Fibroblast of skin of left quadriceps (primary cell): ENCODE data around the gene CX3CL1.
"Not testable (repeated sequence)": the region's sequence is repeated elsewhere in the genome, so short reads cannot be mapped to it uniquely, and the experiment has no call there.

ENCODE experiments used
- DNase-seq, 2 experiments: peaks; one replicate each; pipeline ENCODE4 v3.0.0-alpha.2; 2013; ENCODE audit warnings: low read depth in 2 of 2

Gene CX3CL1

DNA sequence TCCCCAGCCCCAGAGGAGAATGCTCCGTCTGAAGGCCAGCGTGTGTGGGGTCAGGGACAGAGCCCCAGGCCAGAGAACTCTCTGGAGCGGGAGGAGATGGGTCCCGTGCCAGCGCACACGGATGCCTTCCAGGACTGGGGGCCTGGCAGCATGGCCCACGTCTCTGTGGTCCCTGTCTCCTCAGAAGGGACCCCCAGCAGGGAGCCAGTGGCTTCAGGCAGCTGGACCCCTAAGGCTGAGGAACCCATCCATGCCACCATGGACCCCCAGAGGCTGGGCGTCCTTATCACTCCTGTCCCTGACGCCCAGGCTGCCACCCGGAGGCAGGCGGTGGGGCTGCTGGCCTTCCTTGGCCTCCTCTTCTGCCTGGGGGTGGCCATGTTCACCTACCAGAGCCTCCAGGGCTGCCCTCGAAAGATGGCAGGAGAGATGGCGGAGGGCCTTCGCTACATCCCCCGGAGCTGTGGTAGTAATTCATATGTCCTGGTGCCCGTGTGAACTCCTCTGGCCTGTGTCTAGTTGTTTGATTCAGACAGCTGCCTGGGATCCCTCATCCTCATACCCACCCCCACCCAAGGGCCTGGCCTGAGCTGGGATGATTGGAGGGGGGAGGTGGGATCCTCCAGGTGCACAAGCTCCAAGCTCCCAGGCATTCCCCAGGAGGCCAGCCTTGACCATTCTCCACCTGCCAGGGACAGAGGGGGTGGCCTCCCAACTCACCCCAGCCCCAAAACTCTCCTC is 10.4 kb downstream of the CX3CL1 start:
- no peak for DNase-seq

- DNase-seq = peak; percentile 7 to 25
These were observed 11.3 kb downstream of the CX3CL1 start for GRCh38 chr16:57383276-57384247.

GRCh38 chr16:57384248-57385070 is 12.2 kb downstream of the CX3CL1 start:
- no peak for DNase-seq

DNA sequence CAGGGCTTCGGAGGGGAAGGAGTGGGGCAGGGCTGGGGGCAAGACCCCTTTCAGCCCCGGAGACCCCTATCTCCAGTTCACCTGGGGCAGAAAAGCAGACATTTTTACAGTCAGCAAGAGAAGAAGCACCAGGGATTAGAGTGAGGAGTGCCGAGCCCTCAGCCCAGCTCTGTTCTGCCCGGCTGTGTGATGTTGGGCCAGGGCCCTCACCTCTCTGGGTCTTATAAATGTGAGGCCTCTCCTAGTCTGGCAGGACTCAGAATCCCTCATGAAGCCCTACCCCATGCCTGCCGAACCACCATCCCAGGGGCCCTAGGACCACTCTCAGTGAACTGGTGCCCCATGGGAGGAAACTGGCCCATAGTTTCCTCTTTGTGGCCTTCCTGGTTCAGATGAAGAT is 12.8 kb downstream of the CX3CL1 start:
- no peak for DNase-seq

- peak; percentile 27 to 28 for DNase-seq
These were observed 14.2 kb downstream of the CX3CL1 start for GRCh38 chr16:57386381-57386951.

GRCh38 chr16:57387598-57388354 is 15.5 kb downstream of the CX3CL1 start:
- DNase-seq = no peak

DNA sequence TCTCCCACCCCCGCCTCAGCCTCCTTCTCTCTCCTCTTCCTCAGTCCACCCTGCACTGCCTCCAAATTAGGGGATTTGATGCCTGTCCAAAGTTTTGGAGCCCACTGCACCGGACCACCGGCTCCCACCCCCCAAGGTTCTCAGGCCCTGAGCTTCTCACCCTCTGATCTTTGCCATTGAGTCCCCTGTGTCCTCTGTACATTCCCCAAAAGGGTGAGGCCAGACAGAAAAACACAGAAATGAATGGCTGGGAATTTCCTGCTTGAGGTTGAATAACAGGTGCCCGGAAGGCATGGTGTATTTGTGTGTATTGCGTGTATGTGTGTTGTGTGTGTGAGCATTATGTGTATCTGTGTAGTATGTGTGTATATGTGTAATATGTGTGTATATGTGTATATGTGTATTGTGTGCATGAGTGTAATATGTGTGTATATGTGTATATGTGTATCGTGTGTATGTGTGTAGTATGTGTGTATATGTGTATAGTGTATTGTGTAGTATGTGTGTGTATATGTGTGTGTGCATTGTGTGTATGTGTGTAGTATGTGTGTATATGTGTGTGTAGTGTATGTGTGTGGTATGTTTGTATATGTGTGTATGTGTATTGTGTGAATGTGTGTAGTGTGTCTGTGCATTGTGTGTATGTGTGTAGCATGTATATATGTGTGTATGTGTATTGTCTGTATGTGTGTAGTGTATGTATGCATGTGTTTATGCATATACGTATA is 16.2 kb downstream of the CX3CL1 start:
- no peak for DNase-seq

DNA sequence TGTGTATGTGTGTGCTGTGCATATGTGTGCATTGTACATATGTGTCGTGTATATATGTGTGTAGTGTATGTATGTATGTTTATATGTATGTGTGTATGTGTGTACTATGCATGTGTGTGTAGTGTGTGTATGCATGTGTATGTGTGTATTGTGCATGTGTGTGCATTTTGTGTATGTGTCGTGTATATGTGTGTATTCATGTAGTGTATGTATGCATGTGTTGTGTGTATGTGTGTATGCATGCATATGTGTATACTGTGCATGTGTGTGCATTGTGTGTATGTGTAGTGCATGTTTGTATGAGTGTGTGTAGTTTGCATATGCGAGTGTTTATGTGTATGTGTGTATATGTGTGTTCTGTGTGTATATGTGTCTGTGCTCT is 16.8 kb downstream of the CX3CL1 start:
- no peak for DNase-seq

- no peak for DNase-seq
These were observed 18.5 kb downstream of the CX3CL1 start for GRCh38 chr16:57390636-57391295.

- DNase-seq = no peak
These were observed 19.0 kb downstream of the CX3CL1 start for GRCh38 chr16:57391300-57391699.

DNA sequence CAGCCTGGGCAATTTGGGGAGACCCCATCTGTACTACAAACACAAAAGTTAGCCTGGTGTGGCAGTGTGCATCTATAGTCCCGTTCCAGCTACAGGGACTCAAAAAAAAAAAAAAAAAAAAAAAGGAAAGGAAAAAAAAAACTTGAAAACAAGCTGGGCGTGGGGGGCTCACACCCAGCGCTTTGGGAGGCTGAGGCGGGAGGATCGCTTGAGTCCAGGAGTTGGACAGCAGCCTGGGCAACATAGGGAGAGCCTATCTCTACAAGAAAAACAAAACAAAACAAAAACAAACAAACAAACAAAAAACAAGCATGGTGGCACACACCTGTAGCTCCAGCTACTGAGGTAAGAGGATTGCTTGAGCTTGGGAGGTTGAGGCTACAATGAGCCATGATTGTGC is 19.4 kb downstream of the CX3CL1 start:
- DNase-seq = no peak

DNA sequence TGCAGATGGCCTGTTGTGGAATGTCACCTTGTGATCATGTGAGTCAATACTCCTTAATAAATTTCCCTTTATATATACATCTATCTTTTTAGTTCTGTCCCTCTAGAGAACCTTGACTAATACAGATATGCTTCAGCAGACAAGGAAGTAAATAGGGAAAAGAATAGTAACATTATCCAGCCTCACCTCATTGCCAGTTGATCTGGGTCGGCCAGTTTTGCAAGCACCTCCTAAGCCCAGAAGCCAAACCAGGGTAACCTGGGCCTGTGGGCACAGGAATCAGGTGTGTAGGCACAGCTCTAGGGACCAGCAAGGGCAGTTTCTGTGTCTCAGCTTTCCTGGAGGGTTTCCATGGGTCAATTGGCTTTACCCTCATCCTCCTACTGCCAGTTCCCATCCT is 20.4 kb downstream of the CX3CL1 start:
- DNase-seq = no peak

- DNase-seq = no peak
These were observed 22.2 kb downstream of the CX3CL1 start for GRCh38 chr16:57394444-57394843.

DNA sequence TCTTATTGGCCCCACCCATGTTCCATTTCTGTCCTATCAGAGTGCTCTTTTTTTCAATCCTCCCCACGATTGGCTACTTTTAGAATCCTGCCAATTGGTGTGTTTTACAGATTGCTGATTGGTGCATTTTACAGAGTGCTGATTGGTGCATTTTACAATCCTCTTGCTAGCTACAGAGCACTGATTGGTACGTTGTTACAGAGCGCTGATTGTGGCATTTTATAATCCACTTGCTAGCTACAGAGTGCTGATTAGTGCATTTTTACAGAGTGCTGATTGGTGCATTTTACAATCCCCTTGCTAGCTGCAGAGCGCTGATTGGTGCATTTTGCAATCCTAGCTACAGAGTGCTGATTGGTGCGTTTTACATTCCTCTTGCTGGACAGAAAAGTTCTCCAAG is 22.7 kb downstream of the CX3CL1 start:
- no peak for DNase-seq

DNA sequence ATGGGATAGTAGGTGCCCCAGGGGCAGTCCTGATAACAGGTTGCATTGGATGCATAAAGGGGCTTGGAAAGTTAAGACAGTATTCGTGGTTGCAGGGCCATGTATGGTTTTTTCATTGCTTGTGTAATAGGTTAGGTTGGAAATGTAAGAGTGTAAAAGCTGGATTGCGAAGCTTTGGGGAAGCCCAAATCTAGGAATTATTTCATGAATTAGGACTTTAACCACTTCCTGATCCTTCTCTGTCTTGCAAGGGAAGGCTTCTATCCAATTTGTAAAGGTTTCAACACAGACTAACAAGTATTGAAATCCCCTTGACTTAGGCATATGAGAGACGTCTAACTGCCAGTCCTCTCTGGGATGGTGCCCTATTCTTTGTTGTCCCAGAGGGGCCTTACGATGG is 24.5 kb downstream of the CX3CL1 start:
- no peak for DNase-seq

- not testable (repeated sequence) for DNase-seq
These were observed 25.2 kb downstream of the CX3CL1 start for GRCh38 chr16:57397493-57397892.

GRCh38 chr16:57401943-57402640 is 29.8 kb downstream of the CX3CL1 start:
- no peak for DNase-seq

GRCh38 chr16:57403965-57404817 is 31.9 kb downstream of the CX3CL1 start, which contains the start of gene CCL17:
TSS of gene CCL17 (plus strand) at chr16:57404767. CDS start at chr16:57413933, 9,166 bp downstream.
- DNase-seq = no peak
